Measurements from ENCODE around the gene CFAP100.

CFAP100 gene

DNA sequence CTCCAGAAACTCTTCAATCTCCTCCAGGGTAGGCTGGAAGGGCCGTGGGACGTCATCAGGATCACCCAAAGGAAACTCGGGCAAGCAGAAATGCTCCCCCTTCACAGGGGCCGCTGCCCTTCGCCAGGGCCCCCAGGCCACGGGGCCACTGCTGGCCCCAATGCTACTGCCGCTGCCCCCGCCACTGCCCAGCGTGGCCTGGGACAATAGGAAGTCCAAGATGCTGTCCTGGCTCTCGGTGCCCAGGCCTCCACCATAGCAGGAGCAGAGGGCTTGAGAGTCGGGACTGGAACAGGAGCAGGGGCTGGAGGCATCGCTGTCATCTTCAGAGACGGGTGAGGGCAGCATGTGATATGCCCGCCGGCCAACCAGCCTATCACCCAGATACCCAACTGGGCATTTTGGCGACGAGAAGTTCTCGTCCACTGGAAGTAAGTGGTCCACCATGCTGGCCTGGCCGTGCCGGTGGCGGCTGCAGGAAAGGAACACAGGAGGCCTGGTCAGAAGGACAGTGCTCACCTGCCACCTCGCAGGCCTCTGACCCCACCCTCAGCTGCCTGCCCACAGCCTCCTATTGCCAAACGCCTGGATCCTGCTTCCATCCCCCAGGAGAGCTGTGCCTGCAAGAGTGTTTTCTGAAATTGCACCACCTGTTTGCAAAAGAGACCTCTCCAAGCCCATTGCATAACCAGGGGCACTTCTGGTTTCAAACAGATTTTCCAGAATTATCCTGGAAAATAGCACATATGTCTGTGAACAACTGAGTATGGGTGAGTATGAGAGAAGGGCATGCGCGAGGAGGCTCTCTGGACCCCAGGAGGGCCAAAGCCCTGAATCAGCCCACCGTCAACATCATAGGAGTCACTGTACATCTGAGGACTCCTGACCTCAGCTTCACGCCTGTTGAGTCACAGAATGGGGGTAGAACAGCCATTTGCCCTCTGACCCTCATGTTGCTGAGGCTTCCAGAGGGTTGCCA lies 41.9 kb upstream of the CFAP100 start:
- no peak overlapping the region for H3K9ac ChIP-seq (ENCODE audit: low read depth, low read length)
- no peaks in the 10 kb centered on the region for H3K36me3 ChIP-seq (ENCODE audit: insufficient read depth, low read length)
- H3K9me3 ChIP-seq (ENCODE audit: control insufficient read depth, insufficient read depth, low read length), result no peaks in the 10 kb centered on the region
- H3K4me1 ChIP-seq (ENCODE audit: insufficient read depth, low read length), result no peaks in the 10 kb centered on the region; the same call in 1 of the 2 replicates

DNA sequence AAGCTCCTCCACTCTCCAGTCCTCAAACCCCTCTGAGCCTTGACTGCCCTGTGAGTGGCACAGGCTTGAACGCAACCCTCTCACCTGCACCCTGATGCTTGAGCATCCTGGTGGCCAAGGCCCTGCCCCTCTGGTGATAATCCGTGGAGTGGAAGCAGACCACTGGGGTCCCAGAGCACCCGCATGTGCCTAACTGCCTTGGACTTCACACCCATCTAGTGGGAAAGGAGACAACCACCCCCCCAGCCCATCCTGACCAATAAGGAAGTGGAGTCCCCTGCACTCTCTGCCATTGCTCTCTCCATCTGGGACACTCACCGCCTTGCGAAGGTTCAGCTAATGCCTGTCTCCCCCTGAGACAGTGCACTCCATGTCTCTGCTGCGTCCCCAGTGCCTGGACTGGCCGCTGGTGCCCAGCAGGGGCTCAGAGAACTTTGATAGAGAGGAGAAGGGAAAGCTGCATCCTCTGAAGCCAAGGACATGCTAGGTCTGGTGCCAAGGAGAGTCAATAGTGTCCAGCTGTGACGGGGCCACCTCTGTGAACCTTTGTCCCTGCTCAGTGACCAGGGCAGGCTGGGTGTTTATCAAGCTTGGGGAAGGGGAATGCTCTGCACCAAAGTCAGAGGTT lies 40.9 kb upstream of the CFAP100 start:
- no peaks in the 10 kb centered on the region for H3K36me3 ChIP-seq (ENCODE audit: insufficient read depth, low read length)
- H3K9ac ChIP-seq (ENCODE audit: low read depth, low read length), result no peak overlapping the region
- no peaks in the 10 kb centered on the region; the same call in 1 of the 2 replicates for H3K4me1 ChIP-seq (ENCODE audit: insufficient read depth, low read length)
- H3K9me3 ChIP-seq (ENCODE audit: control insufficient read depth, insufficient read depth, low read length), result no peaks in the 10 kb centered on the region

DNA sequence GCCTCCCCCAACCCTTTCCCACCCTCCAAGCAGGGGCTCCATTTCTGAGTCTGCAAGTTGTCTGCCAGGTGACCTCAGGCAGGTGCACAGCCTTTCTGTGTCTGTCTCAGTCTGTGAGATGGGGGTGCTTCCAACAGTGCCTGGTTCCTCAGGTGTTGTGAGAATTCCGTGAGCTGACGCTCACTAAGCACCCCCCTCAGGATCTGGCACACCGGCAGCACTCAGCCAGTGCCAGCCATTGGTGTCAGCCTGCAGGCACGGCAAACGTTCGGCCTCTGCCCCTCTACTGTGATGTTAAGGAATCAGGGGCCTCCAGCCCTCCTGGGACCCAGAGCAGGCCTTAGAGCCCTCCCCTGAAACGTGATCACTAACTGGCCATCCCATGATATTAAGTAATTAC lies 39.9 kb upstream of the CFAP100 start:
- Histone ChIP-seq H3K4me1 (ENCODE audit: insufficient read depth, low read length) (no peaks in the 10 kb centered on the region; the same call in 1 of the 2 replicates), H3K36me3 (ENCODE audit: insufficient read depth, low read length) (no peaks in the 10 kb centered on the region), H3K9ac (ENCODE audit: low read depth, low read length) (no peak overlapping the region)

GRCh38 chr3:126355251-126355650 lies 39.5 kb upstream of the CFAP100 start:
- no peaks in the 10 kb centered on the region; the same call in 1 of the 2 replicates for H3K4me1 ChIP-seq (ENCODE audit: insufficient read depth, low read length)
- no peaks in the 10 kb centered on the region for H3K9me3 ChIP-seq (ENCODE audit: control insufficient read depth, insufficient read depth, low read length)
- no peaks in the 10 kb centered on the region for H3K36me3 ChIP-seq (ENCODE audit: insufficient read depth, low read length)
- peak overlapping the region; percentile 76 for H3K9ac ChIP-seq (ENCODE audit: low read depth, low read length)

More for the DNA sequence above, 39.9 kb upstream of the CFAP100 start:
- H3K9me3 ChIP-seq (ENCODE audit: control insufficient read depth, insufficient read depth, low read length), result no peaks in the 10 kb centered on the region

DNA sequence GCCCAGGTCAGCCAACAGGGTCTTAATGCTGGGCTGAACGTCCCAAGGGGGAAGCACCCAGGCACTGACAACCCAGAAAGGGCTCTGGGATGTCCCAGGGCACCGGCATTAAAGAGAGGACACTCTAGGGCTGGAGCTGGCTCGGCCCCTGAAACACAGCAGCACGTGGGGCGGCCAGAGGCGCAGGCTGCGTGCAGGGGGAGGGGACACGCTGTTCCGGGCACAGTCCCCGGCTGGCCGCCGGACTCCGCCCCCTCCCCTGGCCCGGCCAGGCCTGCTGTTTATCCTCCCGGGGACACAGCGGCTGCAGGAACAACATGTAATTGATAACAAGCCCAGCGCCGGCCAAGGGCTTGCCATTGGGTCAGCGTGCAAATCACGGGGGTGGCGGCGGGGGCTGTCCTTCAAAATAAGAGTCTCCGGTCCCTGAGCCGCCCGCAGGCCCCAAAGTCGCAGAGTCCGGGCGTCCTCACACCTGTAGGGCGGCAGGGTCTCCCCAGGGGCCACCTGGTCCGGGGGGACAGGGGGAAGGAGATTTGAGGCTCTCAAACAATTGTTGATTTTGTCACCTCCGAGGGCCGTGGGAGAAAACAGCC lies 38.8 kb upstream of the CFAP100 start:
- no peaks in the 10 kb centered on the region for H3K36me3 ChIP-seq (ENCODE audit: insufficient read depth, low read length)
- no peaks in the 10 kb centered on the region; the same call in 1 of the 2 replicates for H3K4me1 ChIP-seq (ENCODE audit: insufficient read depth, low read length)
- peak overlapping the region; percentile 76 for H3K9ac ChIP-seq (ENCODE audit: low read depth, low read length)
- H3K9me3 ChIP-seq (ENCODE audit: control insufficient read depth, insufficient read depth, low read length), result no peaks in the 10 kb centered on the region

DNA sequence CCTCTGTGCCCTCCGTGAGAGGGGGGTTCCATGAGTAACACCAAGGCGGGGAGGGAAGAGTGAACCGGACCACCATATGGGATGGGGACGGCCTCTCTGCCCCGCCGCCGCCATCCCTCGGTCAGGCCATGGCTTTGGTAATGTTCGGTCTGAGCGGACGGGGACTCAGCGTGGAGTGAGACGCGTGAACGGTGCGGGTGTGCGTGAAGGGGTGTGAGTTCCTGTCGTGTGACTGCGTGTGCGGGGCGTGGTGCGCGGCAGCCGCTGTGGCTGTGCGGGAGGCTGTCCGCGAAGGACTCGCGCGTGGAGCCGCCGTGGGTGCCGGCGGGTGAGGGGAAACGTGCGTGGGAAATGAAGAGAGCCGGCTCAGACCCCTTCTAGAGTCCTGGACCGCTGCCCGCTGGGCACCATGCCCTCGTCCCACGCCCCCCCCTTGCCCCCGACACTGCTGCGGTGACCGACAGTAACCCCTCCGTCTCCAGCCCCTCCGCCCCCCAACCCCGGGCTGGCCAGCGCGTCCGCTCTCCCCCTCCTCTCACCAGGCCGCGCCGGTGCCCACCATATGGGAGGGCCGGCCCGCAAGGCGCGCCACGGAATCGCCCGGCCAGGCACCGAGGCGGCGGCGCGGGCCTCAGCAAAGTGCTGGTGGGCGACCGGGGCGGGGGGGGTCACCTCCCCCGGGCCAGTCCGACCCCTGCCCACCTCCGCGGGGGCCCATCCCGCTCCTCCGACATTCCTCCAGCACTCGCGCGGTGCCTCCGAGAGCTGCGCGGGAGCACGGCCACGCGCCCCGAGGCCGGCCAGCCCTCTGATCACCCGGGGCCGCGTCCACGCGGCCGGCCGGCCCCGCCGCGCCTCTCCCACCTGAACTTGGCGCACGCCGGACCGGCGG lies 38.1 kb upstream of the CFAP100 start:
- Histone ChIP-seq H3K9ac (ENCODE audit: low read depth, low read length) (peak overlapping the region; percentile 76), H3K36me3 (ENCODE audit: insufficient read depth, low read length) (no peaks in the 10 kb centered on the region), H3K4me1 (ENCODE audit: insufficient read depth, low read length) (no peaks in the 10 kb centered on the region; the same call in 1 of the 2 replicates), H3K9me3 (ENCODE audit: control insufficient read depth, insufficient read depth, low read length) (no peaks in the 10 kb centered on the region)

GRCh38 chr3:126357295-126358037 lies 37.2 kb upstream of the CFAP100 start, which contains the start of gene KLF15:
TSS of gene KLF15 (minus strand) at chr3:126357408. CDS start at chr3:126352922, 4,486 bp downstream.
- H3K4me1 ChIP-seq (ENCODE audit: insufficient read depth, low read length), result peaks cover 5% of the 10 kb centered on the region
- peak within 1 kb of the TSS; percentile 76 for H3K9ac ChIP-seq (ENCODE audit: low read depth, low read length)
- no peaks in the 10 kb centered on the region for H3K36me3 ChIP-seq (ENCODE audit: insufficient read depth, low read length)
- H3K9me3 ChIP-seq (ENCODE audit: control insufficient read depth, insufficient read depth, low read length), result no peaks in the 10 kb centered on the region

GRCh38 chr3:126358038-126358815 lies 36.5 kb upstream of the CFAP100 start:
- peaks cover 11% of the 10 kb centered on the region for H3K4me1 ChIP-seq (ENCODE audit: insufficient read depth, low read length)
- no peaks in the 10 kb centered on the region for H3K36me3 ChIP-seq (ENCODE audit: insufficient read depth, low read length)
- no peaks in the 10 kb centered on the region for H3K9me3 ChIP-seq (ENCODE audit: control insufficient read depth, insufficient read depth, low read length)
- peak overlapping the region; percentile 43; the same call in 1 of the 2 replicates for H3K9ac ChIP-seq (ENCODE audit: low read depth, low read length)

DNA sequence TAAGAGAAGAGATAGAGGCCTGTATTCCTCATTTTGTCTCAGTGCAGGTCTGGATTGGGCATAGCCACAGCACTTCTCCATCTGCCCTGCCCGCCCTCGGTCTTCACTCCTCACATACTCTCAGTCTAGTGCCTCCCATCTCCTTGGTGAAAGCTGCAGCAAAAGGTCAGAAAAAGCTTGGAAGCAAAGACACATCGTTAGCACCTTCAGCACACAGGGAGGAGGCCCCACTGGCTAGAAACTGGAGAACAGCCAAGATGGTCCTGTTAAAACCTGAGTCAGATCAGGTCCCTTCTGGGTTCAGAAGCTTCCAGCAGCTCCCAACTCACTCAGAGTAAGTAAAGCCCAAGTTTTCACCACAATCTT lies 35.9 kb upstream of the CFAP100 start:
- Histone ChIP-seq H3K9ac (ENCODE audit: low read depth, low read length) (no peak overlapping the region), H3K36me3 (ENCODE audit: insufficient read depth, low read length) (no peaks in the 10 kb centered on the region), H3K4me1 (ENCODE audit: insufficient read depth, low read length) (peaks cover 13% of the 10 kb centered on the region), H3K9me3 (ENCODE audit: control insufficient read depth, insufficient read depth, low read length) (no peaks in the 10 kb centered on the region)

GRCh38 chr3:126360046-126360713 lies 34.5 kb upstream of the CFAP100 start:
- Histone ChIP-seq H3K36me3 (ENCODE audit: insufficient read depth, low read length) (no peaks in the 10 kb centered on the region), H3K9ac (ENCODE audit: low read depth, low read length) (no peak overlapping the region), H3K9me3 (ENCODE audit: control insufficient read depth, insufficient read depth, low read length) (no peaks in the 10 kb centered on the region), H3K4me1 (ENCODE audit: insufficient read depth, low read length) (peaks cover 21% of the 10 kb centered on the region)

DNA sequence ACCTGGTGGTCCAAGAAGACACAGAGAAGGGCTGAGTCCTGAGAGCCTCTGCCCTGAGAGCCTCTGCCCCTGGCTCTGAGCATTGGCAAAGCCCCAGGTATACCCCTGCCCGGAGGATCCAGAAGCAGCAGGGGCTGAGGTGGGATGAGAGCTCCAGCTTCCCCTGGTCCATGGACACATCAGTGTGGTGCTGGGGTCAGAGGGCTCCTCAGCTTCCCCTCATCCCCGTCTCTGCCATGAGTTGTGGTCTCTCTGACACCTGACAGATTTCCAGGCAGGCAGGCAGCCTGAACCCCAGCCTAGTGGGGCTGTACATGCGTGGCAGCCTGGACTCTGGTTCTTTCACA lies 34.0 kb upstream of the CFAP100 start:
- peaks cover 25% of the 10 kb centered on the region for H3K4me1 ChIP-seq (ENCODE audit: insufficient read depth, low read length)
- no peaks in the 10 kb centered on the region for H3K36me3 ChIP-seq (ENCODE audit: insufficient read depth, low read length)
- no peak overlapping the region for H3K9ac ChIP-seq (ENCODE audit: low read depth, low read length)
- no peaks in the 10 kb centered on the region for H3K9me3 ChIP-seq (ENCODE audit: control insufficient read depth, insufficient read depth, low read length)

DNA sequence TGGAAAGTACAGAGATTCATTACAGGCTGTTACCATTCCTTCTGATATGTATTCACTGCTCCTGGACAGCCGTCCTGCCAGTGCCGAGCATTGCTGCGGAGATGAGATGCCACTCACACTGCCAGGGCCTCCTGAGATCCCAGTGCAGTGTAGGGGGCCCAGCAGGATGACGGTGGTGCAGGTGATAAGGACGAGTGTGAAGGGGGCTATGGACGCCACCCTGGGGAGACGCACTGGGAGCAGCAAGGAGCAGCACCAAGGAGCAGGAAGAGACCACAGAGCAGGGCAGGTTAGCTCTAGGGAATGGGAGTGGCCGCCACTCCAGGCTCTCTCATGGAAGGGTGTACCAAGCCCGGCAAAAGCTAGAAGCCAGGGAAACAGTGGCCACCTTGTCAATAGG lies 33.5 kb upstream of the CFAP100 start:
- no peaks in the 10 kb centered on the region for H3K36me3 ChIP-seq (ENCODE audit: insufficient read depth, low read length)
- no peaks in the 10 kb centered on the region for H3K9me3 ChIP-seq (ENCODE audit: control insufficient read depth, insufficient read depth, low read length)
- peaks cover 25% of the 10 kb centered on the region for H3K4me1 ChIP-seq (ENCODE audit: insufficient read depth, low read length)
- H3K9ac ChIP-seq (ENCODE audit: low read depth, low read length), result no peak overlapping the region
